Measurements from ENCODE around the gene CUX1. TPM values are rescaled to one million over a fixed set of nuclear protein-coding genes. Genes with fewer than 3 reads are reported as not detected.

CUX1 gene
- total RNA-seq, 1 donor from 2014 or later, result 56.5 TPM

- Mint-ChIP-seq H3K9me3 (ENCODE audit: unreplicated experiment) (peaks cover 4% of the 10 kb centered on the region), H3K36me3 (ENCODE audit: unreplicated experiment) (no peaks in the 10 kb centered on the region), H3K4me3 (ENCODE audit: unreplicated experiment) (no peak overlapping the region), H3K27ac (ENCODE audit: unreplicated experiment) (no peak overlapping the region), H3K27me3 (ENCODE audit: unreplicated experiment) (peaks cover 8% of the 10 kb centered on the region), H3K4me1 (ENCODE audit: low read depth, unreplicated experiment) (peaks cover 34% of the 10 kb centered on the region)
- no peak for TF ChIP-seq CTCF (IDR thresholded peaks at IDR 0.05; ENCODE audit: partially characterized antibody, unreplicated experiment)
- DNase-seq, result no peak
These were observed 180.8 kb downstream of the CUX1 start for GRCh38 chr7:101998029-101998905.

GRCh38 chr7:101998906-101999240 is 181.4 kb downstream of the CUX1 start:
- DNase-seq, result peak; percentile 53
- Mint-ChIP-seq H3K36me3 (ENCODE audit: unreplicated experiment) (no peaks in the 10 kb centered on the region), H3K4me1 (ENCODE audit: low read depth, unreplicated experiment) (peaks cover 29% of the 10 kb centered on the region), H3K4me3 (ENCODE audit: unreplicated experiment) (no peak overlapping the region), H3K27me3 (ENCODE audit: unreplicated experiment) (peaks cover 6% of the 10 kb centered on the region), H3K9me3 (ENCODE audit: unreplicated experiment) (peaks cover 4% of the 10 kb centered on the region), H3K27ac (ENCODE audit: unreplicated experiment) (no peak overlapping the region)
- no peak for TF ChIP-seq CTCF (IDR thresholded peaks at IDR 0.05; ENCODE audit: partially characterized antibody, unreplicated experiment)

GRCh38 chr7:101999393-101999792 is 182.0 kb downstream of the CUX1 start:
- no peak overlapping the region for H3K4me3 Mint-ChIP-seq (ENCODE audit: unreplicated experiment)
- H3K27ac Mint-ChIP-seq (ENCODE audit: unreplicated experiment), result peak overlapping the region; percentile 38
- DNase-seq, result no peak
- peaks cover 4% of the 10 kb centered on the region for H3K27me3 Mint-ChIP-seq (ENCODE audit: unreplicated experiment)
- no peaks in the 10 kb centered on the region for H3K36me3 Mint-ChIP-seq (ENCODE audit: unreplicated experiment)
- H3K4me1 Mint-ChIP-seq (ENCODE audit: low read depth, unreplicated experiment), result peaks cover 27% of the 10 kb centered on the region
- TF ChIP-seq CTCF (IDR thresholded peaks at IDR 0.05; ENCODE audit: partially characterized antibody, unreplicated experiment), result no peak
- peaks cover 4% of the 10 kb centered on the region for H3K9me3 Mint-ChIP-seq (ENCODE audit: unreplicated experiment)

- Mint-ChIP-seq H3K27me3 (ENCODE audit: unreplicated experiment) (peaks cover 4% of the 10 kb centered on the region), H3K36me3 (ENCODE audit: unreplicated experiment) (no peaks in the 10 kb centered on the region), H3K9me3 (ENCODE audit: unreplicated experiment) (peaks cover 7% of the 10 kb centered on the region), H3K4me3 (ENCODE audit: unreplicated experiment) (no peak overlapping the region), H3K4me1 (ENCODE audit: low read depth, unreplicated experiment) (peaks cover 29% of the 10 kb centered on the region), H3K27ac (ENCODE audit: unreplicated experiment) (no peak overlapping the region)
- DNase-seq, result no peak
- no peak for TF ChIP-seq CTCF (IDR thresholded peaks at IDR 0.05; ENCODE audit: partially characterized antibody, unreplicated experiment)
These were observed 182.7 kb downstream of the CUX1 start for GRCh38 chr7:102000123-102000522.

GRCh38 chr7:102004229-102004628 is 186.8 kb downstream of the CUX1 start:
- no peak for TF ChIP-seq CTCF (IDR thresholded peaks at IDR 0.05; ENCODE audit: partially characterized antibody, unreplicated experiment)
- H3K36me3 Mint-ChIP-seq (ENCODE audit: unreplicated experiment), result no peaks in the 10 kb centered on the region
- no peak overlapping the region for H3K4me3 Mint-ChIP-seq (ENCODE audit: unreplicated experiment)
- H3K27me3 Mint-ChIP-seq (ENCODE audit: unreplicated experiment), result peaks cover 7% of the 10 kb centered on the region
- peaks cover 5% of the 10 kb centered on the region for H3K9me3 Mint-ChIP-seq (ENCODE audit: unreplicated experiment)
- no peak overlapping the region for H3K27ac Mint-ChIP-seq (ENCODE audit: unreplicated experiment)
- no peak for DNase-seq
- peaks cover 17% of the 10 kb centered on the region for H3K4me1 Mint-ChIP-seq (ENCODE audit: low read depth, unreplicated experiment)
